ENCODE results near the gene KLHDC10.
"Not testable (repeated sequence)": the region's sequence is repeated elsewhere in the genome, so short reads cannot be mapped to it uniquely, and the experiment has no call there.

Gene KLHDC10

GRCh38 chr7:130083497-130083896 is 13.2 kb downstream of the KLHDC10 start:
- not testable (repeated sequence) for DNase-seq

DNA sequence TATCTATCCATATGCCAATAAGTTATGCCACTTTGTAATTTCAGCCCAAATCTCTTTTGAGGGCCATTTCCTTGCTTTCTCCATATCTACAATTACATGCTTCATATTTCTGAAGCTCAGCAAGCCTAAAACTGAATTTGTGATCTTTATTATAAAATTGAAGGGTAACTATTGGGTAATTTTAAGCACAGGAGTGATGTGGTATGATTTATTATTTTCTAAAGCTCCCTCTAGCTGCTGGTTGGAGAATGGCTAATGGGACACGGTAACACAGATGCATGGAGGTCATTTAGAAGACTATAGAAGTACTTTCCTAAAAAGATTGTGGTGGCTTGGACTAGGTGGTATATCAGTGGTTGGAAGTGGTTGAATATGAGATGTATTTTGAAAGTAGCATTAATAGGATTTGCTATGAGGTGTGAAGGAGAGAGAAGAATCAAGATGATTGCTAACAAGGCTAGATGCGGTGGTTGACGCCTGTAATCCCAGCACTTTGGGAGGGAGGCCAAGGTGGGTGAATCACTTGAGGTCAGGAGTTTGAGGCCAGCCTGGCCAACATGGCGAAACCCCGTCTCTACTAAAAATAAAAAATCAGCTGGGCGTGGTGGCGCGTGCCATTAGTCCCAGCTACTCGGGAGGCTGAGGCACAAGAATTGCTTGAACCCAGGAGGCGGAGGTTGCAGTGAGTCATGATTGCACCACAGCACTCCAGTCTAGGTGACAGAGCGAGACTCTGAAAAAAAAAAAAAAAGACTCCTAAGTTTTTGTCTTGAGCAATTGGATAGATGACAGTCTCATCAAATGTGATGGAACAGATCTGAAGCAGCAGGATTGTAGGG is 13.9 kb downstream of the KLHDC10 start:
- no peak for DNase-seq

GRCh38 chr7:130085235-130085634 is 14.9 kb downstream of the KLHDC10 start:
- not testable (repeated sequence) for DNase-seq

GRCh38 chr7:130086938-130087337 is 16.6 kb downstream of the KLHDC10 start:
- DNase-seq, result no peak

DNA sequence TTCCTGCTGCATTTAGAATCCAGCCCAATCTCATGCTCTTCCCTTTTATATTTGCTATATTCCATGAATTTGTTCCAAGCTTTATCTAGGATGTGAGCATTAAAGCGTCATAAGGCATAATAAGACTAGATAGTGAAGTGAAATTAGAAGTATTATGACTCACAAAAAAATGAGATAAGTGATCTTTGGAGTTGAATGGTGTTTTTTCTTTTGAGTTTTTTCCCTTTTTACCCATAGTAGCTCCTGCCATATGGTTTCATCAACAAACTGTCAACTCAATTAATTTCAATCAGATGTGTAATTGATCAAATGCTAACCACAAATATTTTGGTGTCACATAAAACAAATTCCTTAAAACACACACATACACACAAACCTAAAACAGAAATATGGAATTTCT is 17.0 kb downstream of the KLHDC10 start:
- DNase-seq, result no peak

GRCh38 chr7:130090745-130091532 is 20.6 kb downstream of the KLHDC10 start:
- DNase-seq, result peak; percentile 40

- no peak for DNase-seq
Observed at GRCh38 chr7:130091999-130092398, 21.7 kb downstream of the KLHDC10 start.

GRCh38 chr7:130092598-130092997 is 22.3 kb downstream of the KLHDC10 start:
- DNase-seq, result no peak

- DNase-seq, result no peak
Observed at GRCh38 chr7:130095812-130096211, 25.5 kb downstream of the KLHDC10 start.

DNA sequence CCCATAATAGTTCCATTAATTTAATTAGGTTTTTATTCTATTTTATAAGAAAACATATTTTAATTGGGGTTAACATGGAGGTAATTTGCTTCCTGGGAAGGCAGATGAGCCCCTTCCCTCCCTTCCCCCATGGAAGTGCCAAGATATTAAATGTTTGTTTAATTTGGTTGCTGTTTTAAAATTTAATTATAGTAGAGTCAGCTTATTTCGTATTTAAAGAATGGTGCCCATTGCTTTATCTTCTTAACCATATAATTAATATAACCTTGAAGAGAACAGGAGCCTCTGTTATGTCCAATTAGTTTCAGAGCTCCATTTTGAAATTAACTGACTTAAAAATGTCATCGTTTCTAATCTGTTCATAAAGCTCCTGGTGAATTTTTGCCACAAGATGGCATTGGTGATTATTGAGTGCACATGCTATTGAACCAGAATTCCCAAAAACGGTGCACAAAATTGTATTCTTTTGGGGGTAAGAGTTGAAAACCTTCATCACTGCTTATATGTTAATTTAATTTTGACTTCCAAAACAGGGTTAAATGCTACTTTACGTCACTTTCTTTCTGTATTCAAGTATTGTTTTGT is 26.0 kb downstream of the KLHDC10 start:
- DNase-seq, result no peak

DNA sequence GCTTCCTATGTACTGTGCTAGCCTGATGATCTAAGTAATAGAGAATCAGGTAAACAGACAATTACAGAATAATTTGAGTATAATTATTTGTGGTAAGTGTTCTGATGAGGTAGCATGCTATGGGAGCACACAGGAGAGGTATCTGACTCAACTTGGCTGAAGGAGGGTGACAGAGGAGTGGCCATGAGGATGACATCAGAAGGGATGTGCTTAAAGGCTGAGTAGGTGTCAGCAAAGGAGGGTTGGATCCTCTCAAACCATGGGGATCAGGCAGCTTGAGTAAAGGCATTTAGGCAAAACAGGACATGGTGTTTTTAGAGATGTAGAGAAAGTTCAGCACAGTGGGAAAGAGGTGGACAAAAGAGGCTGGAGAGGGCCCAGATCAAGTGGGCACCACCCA is 29.0 kb downstream of the KLHDC10 start:
- no peak for DNase-seq

- no peak for DNase-seq
Observed at GRCh38 chr7:130102588-130102987, 32.3 kb downstream of the KLHDC10 start.

GRCh38 chr7:130107949-130108674 is 37.8 kb downstream of the KLHDC10 start:
- DNase-seq, result no peak

- DNase-seq, result no peak
Observed at GRCh38 chr7:130108809-130109208, 38.5 kb downstream of the KLHDC10 start.

DNA sequence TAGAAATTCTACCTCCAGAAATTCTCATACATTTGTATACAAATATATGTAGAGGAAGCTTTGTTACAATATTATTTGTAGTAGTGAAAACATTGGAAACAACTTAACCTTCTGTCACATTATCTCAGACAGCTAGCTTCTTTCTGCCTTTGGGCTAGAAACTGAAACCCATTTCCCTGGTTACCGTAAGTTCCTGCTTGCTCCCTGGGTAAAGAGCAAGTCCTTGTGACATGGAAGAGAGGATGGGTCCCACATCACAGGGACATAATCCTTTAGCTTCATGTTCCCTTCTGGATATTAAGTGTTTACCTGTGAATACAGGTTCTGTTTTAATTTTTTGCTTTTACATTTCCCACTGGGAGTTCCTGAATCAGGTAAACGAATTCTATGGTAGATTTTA is 41.8 kb downstream of the KLHDC10 start:
- no peak for DNase-seq

GRCh38 chr7:130112662-130113425 is 42.5 kb downstream of the KLHDC10 start:
- DNase-seq, result no peak

GRCh38 chr7:130113426-130113805 is 43.1 kb downstream of the KLHDC10 start:
- DNase-seq, result not testable (repeated sequence)

- no peak for DNase-seq
Observed at GRCh38 chr7:130113887-130114286, 43.6 kb downstream of the KLHDC10 start.

GRCh38 chr7:130114374-130114773 is 44.0 kb downstream of the KLHDC10 start:
- DNase-seq, result no peak

DNA sequence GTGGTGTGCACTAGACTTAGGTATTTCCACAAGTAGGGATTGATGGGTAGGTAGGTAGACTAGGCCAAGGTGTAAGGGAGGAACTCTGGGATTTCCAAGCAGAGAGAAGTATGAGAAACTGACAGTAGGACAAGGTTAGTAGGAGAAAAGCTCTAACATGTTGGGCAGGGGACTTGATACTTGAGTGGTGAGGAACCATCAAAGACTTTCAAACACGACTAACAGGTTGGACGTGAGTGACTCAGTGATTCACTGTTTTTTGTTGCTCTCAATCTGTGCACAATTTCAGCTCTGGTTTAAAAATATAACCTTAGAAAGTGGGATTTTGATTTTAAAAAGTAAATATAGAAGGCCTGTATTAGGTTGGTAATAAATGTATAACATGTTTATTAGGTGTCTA is 44.4 kb downstream of the KLHDC10 start:
- DNase-seq, result no peak

DNA sequence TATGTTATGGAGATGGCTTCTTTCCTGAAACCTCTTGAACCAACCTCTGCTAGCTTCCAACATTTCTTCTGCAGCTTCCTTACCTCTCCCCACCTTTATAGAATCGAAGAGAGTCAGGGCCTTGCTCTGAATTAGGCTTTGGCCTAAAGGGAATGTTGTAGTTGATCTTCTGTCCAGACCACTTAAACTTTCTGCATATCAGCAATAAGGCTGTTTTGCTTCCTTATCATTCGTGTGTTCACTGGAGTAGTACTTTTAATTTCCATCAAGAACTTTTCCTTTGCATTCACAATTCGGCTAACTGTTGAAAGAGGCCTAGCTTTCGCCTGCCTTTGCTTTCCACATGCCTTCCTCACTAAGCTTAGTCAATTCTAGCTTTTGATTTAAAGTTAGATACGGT is 48.0 kb downstream of the KLHDC10 start:
- no peak for DNase-seq

- no peak for DNase-seq
Observed at GRCh38 chr7:130118801-130119200, 48.5 kb downstream of the KLHDC10 start.
